CD14-positive monocyte (primary cell): ENCODE results near the gene S100A5. TPM values are rescaled to one million over a fixed set of nuclear protein-coding genes. Genes with fewer than 3 reads are reported as not detected.

Experiments used
- DNase-seq, 3 donors: peaks; one replicate each; pipeline ENCODE4 v3.0.0-alpha.2; 2011 to 2022
- H2AFZ ChIP-seq: 2 replicates; pipeline ENCODE4 v1.6.0; 2012; ENCODE audit warnings: mild to moderate bottlenecking, low read depth, low read length, inconsistent platforms; ENCODE audit not compliant: insufficient read depth, poor library complexity, severe bottlenecking
- H3K27ac ChIP-seq, 2 donors: 1 replicate in 1 of 2; 2 replicates in 1 of 2; pipeline ENCODE4 v1.5.1; 2012 to 2013; ENCODE audit warnings: low read length in 2 of 2, control low read depth in 1 of 2, inconsistent platforms in 1 of 2, low read depth in 1 of 2, mild to moderate bottlenecking in 1 of 2
- H3K27me3 ChIP-seq, 2 donors: one replicate each; pipeline versions ENCODE4 v1.6.0 to v1.6.1; 2011 to 2013; ENCODE audit warnings: low read length in 2 of 2; ENCODE audit not compliant: control insufficient read depth in 2 of 2, insufficient read depth in 2 of 2
- H3K36me3 ChIP-seq, 2 donors: replicated peaks in 1 of 2; 1 replicate in 1 of 2; 2 replicates in 1 of 2; pipeline versions ENCODE4 v1.5.1 to v1.6.1; 2012 to 2013; ENCODE audit warnings: low read length in 2 of 2, control low read depth in 1 of 2, inconsistent platforms in 1 of 2, mild to moderate bottlenecking in 1 of 2; ENCODE audit not compliant: insufficient read depth in 2 of 2, control insufficient read depth in 1 of 2
- H3K4me1 ChIP-seq, 2 donors: 1 replicate in 1 of 2; 2 replicates in 1 of 2; pipeline versions ENCODE4 v1.5.1 to v1.6.1; 2012 to 2013; ENCODE audit warnings: low read length in 2 of 2, control low read depth in 1 of 2, inconsistent platforms in 1 of 2, mild to moderate bottlenecking in 1 of 2, moderate library complexity in 1 of 2; ENCODE audit not compliant: insufficient read depth in 2 of 2, control insufficient read depth in 1 of 2
- H3K4me2 ChIP-seq: replicated peaks from 2 replicates; pipeline ENCODE3; 2012; ENCODE audit warnings: low read length, moderate library complexity, mild to moderate bottlenecking; ENCODE audit not compliant: poor library complexity, severe bottlenecking; ENCODE audit errors: extremely low read depth
- H3K4me3 ChIP-seq, 3 experiments: fragments of 200-600 bp in 1 of 3; sonication (generic) in 1 of 3; replicated peaks in 1 of 3; 1 replicate in 2 of 3; 2 replicates in 1 of 3; pipeline ENCODE4 v1.5.1; 2011 to 2013; ENCODE audit warnings: low read length in 3 of 3, mild to moderate bottlenecking in 3 of 3, control low read depth in 2 of 3, low read depth in 2 of 3, inconsistent platforms in 1 of 3, moderate library complexity in 1 of 3
- H3K79me2 ChIP-seq: 2 replicates; pipeline ENCODE4 v1.6.0; 2012; ENCODE audit warnings: mild to moderate bottlenecking, control low read depth, inconsistent platforms, low read length, moderate library complexity; ENCODE audit not compliant: insufficient read depth
- H3K9ac ChIP-seq: 2 replicates; pipeline ENCODE4 v1.6.0; 2017; ENCODE audit warnings: low read length, mild to moderate bottlenecking; ENCODE audit not compliant: insufficient read depth, poor library complexity, severe bottlenecking
- H3K9me3 ChIP-seq, 2 donors: replicated peaks in 1 of 2; 1 replicate in 1 of 2; 2 replicates in 1 of 2; pipeline versions ENCODE4 v1.5.1 to v1.6.1; 2012 to 2013; ENCODE audit warnings: low read length in 2 of 2, control low read depth in 1 of 2; ENCODE audit not compliant: control insufficient read depth in 1 of 2, insufficient read depth in 1 of 2
- H4K20me1 ChIP-seq: 2 replicates; pipeline ENCODE4 v1.6.0; 2012; ENCODE audit warnings: mild to moderate bottlenecking, low read length, control low read depth, moderate library complexity; ENCODE audit not compliant: insufficient read depth
- H3K27ac Mint-ChIP-seq, 7 donors: one replicate each; pipeline ENCODE4 v1.8.0; 2020; ENCODE audit warnings: mild to moderate bottlenecking in 7 of 7, mixed read lengths in 7 of 7, moderate library complexity in 6 of 7, inconsistent platforms in 2 of 7
- H3K27me3 Mint-ChIP-seq, 3 donors: one replicate each; pipeline ENCODE4 v1.8.0; 2021 to 2022; ENCODE audit warnings: low read depth in 3 of 3, mild to moderate bottlenecking in 3 of 3, mixed read lengths in 3 of 3, moderate library complexity in 3 of 3, inconsistent platforms in 1 of 3
- H3K36me3 Mint-ChIP-seq, 2 donors: one replicate each; pipeline ENCODE4 v1.8.0; 2020; ENCODE audit warnings: mixed read lengths in 2 of 2, inconsistent platforms in 1 of 2, mild to moderate bottlenecking in 1 of 2
- H3K4me1 Mint-ChIP-seq: one replicate; pipeline ENCODE4 v1.8.0; 2020; ENCODE audit warnings: mild to moderate bottlenecking, mixed read lengths
- H3K4me3 Mint-ChIP-seq, 2 donors: one replicate each; pipeline ENCODE4 v1.8.0; 2020; ENCODE audit warnings: mild to moderate bottlenecking in 2 of 2, mixed read lengths in 2 of 2, moderate library complexity in 1 of 2
- H3K9me3 Mint-ChIP-seq, 7 donors: one replicate each; pipeline ENCODE4 v1.8.0; 2020 to 2022; ENCODE audit warnings: mixed read lengths in 7 of 7, mild to moderate bottlenecking in 6 of 7, moderate library complexity in 6 of 7, inconsistent platforms in 2 of 7
- WGBS: methylation state at CpG from one replicate; pipeline ENCODE4 v1.1.5; 2013; ENCODE audit warnings: missing lambda C conversion rate; ENCODE audit not compliant: insufficient coverage; 5-methylcytosine and 5-hydroxymethylcytosine counted together
- intact Hi-C, 2 donors: fragments of 100-400 bp; cut with micrococcal nuclease; formaldehyde crosslinking; loops; one replicate each; pipeline versions ENCODE4 v1.15.0 to v1.15.1; 2023
- polyA plus RNA-seq, 3 donors: library from polyadenylated mRNA; depleted of rRNA in 1 of 3; unstranded in 2 of 3; stranded (reverse) in 1 of 3; fragments of 300-500 nt in 2 of 3; fragments of >200 nt in 1 of 3; fragmentation: Illumina TruSeq in 2 of 3; gene quantifications; 1 replicate in 2 of 3; 2 replicates in 1 of 3; pipeline ENCODE4 v1.2.3, GENCODE V29; 2012 to 2021
- TF ChIP-seq, protein P1 (sequence below): fragments of 200-600 bp; IDR thresholded peaks from one replicate; pipeline ENCODE4 v1.8.0; 2022; ENCODE audit warnings: antibody characterized with exemption, mild to moderate bottlenecking

S100A5 gene
- polyA plus RNA-seq, 3 donors: 1.4 to 2.1 TPM; not detected in 1

DNA sequence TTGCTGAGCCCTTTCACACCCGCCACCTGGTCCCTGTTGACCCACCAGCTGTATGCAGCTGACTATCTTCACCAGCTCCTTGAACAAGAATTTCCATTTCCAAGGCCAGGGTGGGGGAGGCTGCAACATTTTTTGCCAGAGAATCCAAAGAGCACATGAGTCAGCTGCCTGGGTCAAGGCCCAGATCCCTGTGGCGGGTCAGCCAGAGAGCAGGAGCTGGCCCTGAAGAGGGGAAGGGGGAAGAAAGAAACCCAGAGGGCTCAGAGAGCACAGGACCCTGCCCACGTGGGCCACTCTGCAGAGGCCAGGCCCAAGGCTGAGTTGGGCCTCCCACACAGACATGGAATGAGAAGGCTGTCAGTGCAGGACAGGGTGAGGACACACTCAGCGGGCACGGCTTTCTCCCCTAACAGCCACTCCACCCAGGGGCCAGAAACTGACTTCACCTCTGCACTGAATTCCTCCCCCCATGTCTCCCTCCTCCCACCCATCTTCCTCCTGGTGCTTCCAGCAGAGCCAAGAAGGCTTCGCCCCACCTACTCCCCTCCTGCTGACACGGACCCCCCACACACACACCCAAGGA is 33.8 kb downstream of the S100A5 start:
- Mint-ChIP-seq H3K4me3 (no peak overlapping the region), H3K4me1 (peaks cover 12% of the 10 kb centered on the region), H3K27me3 (peaks cover 0 to 9% (median 3%) of the 10 kb centered on the region in 3 donors), H3K9me3 (no peaks in the 10 kb centered on the region), H3K36me3 (no peaks in the 10 kb centered on the region), H3K27ac (no peak overlapping the region)
- no peaks in the 10 kb centered on the region for H4K20me1 ChIP-seq
- 96% methylated on average over 6 of the region's 7 CpGs for WGBS
- no peaks in the 10 kb centered on the region for H3K9me3 ChIP-seq
- H3K4me1 ChIP-seq: peaks cover 4 to 7% of the 10 kb centered on the region in 2 donors
- TF ChIP-seq, protein P1, sequence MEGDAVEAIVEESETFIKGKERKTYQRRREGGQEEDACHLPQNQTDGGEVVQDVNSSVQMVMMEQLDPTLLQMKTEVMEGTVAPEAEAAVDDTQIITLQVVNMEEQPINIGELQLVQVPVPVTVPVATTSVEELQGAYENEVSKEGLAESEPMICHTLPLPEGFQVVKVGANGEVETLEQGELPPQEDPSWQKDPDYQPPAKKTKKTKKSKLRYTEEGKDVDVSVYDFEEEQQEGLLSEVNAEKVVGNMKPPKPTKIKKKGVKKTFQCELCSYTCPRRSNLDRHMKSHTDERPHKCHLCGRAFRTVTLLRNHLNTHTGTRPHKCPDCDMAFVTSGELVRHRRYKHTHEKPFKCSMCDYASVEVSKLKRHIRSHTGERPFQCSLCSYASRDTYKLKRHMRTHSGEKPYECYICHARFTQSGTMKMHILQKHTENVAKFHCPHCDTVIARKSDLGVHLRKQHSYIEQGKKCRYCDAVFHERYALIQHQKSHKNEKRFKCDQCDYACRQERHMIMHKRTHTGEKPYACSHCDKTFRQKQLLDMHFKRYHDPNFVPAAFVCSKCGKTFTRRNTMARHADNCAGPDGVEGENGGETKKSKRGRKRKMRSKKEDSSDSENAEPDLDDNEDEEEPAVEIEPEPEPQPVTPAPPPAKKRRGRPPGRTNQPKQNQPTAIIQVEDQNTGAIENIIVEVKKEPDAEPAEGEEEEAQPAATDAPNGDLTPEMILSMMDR: no peak
- H2AFZ ChIP-seq: no peak overlapping the region
- H3K79me2 ChIP-seq: no peaks in the 10 kb centered on the region
- no peak overlapping the region for H3K27ac ChIP-seq
- no peaks in the 10 kb centered on the region for H3K27me3 ChIP-seq
- DNase-seq: no peak
- H3K9ac ChIP-seq: no peak overlapping the region
- no peaks in the 10 kb centered on the region for H3K36me3 ChIP-seq
- H3K4me2 ChIP-seq: no peak overlapping the region
- intact Hi-C loops: no loop called here
- no peak overlapping the region for H3K4me3 ChIP-seq

DNA sequence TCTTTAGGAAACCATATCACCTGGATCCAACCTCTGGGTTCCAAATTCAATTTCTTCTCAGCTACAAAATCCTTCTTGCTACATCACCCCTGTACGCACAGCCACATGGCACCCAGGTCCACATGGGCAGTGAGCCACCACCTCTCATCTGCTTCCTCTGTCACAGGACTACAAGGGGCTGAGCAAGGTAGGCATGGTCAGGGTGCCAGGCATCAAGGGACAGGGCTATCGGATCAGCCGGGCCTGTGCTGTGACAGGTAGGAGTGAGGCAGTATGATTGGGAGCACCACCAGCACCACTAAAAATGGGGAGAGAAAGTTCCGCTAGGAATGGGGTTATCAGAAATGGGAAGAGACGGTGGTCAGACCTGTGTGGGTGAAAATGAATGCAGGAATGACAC is 34.3 kb downstream of the S100A5 start:
- Mint-ChIP-seq H3K27ac (no peak overlapping the region), H3K27me3 (peaks cover 0 to 8% (median 3%) of the 10 kb centered on the region in 3 donors), H3K9me3 (no peaks in the 10 kb centered on the region), H3K36me3 (no peaks in the 10 kb centered on the region), H3K4me1 (peaks cover 11% of the 10 kb centered on the region), H3K4me3 (no peak overlapping the region)
- Histone ChIP-seq H4K20me1 (no peaks in the 10 kb centered on the region), H3K9ac (no peak overlapping the region), H3K4me3 (no peak overlapping the region), H3K36me3 (no peaks in the 10 kb centered on the region), H3K27me3 (no peaks in the 10 kb centered on the region), H3K9me3 (no peaks in the 10 kb centered on the region), H3K4me1 (peaks cover 4 to 7% of the 10 kb centered on the region in 2 donors), H2AFZ (no peak overlapping the region), H3K27ac (no peak overlapping the region), H3K4me2 (no peak overlapping the region), H3K79me2 (no peaks in the 10 kb centered on the region)
- TF ChIP-seq, protein P1: no peak
- intact Hi-C loops: no loop called here
- WGBS: 92% methylated on average over 5 of the region's 5 CpGs
- DNase-seq: no peak
